ENCODE results near the gene KCTD5.

DNA sequence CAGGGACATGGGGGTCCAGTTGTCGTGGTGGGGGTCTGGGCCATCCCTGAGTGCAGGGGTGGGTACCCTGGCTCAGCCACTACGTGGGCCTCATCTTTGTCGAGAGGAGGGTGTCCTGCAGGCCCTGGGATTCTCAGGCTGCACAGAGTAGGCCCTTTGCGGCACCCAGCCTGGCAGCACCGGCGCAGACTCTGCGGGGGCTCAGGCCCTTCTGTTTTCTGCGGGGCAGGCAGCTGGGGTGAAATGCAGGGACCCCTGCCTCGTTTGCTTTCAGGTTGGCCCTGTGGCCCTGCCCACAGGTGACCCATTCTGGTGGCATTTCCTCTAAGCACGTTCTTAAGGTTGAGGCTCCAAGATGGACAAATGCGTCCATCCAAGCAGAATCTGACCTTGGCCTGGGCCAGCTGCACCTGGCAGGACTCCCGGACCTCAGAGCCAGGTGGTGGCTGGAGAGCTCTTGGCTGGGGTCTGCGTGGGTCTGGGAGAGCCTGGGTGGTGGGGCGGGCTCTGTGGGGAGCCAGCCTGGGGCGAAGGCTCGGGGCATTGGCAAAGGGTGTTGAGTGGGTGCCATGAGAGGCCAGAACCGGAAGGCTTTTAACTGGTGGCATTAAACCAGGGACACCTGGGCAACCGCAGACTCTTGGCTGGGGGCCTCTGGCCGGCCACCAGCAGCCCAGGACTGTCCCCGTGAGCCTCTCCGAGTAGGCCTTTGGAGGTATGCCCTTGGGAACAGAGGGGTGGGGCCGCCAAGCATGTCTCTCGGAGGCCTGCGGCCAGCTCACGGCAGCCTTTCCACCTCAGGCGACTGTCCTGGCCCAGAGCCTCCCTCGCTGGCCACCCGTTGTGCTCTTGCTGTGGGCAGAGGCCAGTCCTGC lies 20.8 kb downstream of the KCTD5 start:
- TF ChIP-seq, protein P1, sequence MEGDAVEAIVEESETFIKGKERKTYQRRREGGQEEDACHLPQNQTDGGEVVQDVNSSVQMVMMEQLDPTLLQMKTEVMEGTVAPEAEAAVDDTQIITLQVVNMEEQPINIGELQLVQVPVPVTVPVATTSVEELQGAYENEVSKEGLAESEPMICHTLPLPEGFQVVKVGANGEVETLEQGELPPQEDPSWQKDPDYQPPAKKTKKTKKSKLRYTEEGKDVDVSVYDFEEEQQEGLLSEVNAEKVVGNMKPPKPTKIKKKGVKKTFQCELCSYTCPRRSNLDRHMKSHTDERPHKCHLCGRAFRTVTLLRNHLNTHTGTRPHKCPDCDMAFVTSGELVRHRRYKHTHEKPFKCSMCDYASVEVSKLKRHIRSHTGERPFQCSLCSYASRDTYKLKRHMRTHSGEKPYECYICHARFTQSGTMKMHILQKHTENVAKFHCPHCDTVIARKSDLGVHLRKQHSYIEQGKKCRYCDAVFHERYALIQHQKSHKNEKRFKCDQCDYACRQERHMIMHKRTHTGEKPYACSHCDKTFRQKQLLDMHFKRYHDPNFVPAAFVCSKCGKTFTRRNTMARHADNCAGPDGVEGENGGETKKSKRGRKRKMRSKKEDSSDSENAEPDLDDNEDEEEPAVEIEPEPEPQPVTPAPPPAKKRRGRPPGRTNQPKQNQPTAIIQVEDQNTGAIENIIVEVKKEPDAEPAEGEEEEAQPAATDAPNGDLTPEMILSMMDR (conservative IDR thresholded peaks at IDR 0.05), result no peak
- TF ChIP-seq EZH2 (IDR thresholded peaks at IDR 0.05; ENCODE audit: low read depth), result no peak

All from PC-9 (cell line).